Activated T-helper 17 cell treated with anti-CD3 and anti-CD28 coated beads, Interleukin-2, amount 50 U/mL, for 72 hours (primary cell): ENCODE data around the gene SCRN1. TPM values are rescaled to one million over a fixed set of nuclear protein-coding genes. Genes with fewer than 3 reads are reported as not detected.

ENCODE experiments used
- ATAC-seq: fragments of 150-1000 bp; cut with Tn5 transposase; replicated peaks from 2 replicates; pipeline ENCODE4 v1.10.0; 2021; ENCODE audit warnings: mild to moderate bottlenecking, moderate library complexity
- H3K27ac Mint-ChIP-seq: one replicate; pipeline ENCODE4 v1.8.0; 2022; ENCODE audit warnings: mixed read lengths
- H3K27me3 Mint-ChIP-seq: one replicate; pipeline ENCODE4 v1.8.0; 2022; ENCODE audit warnings: mixed read lengths
- H3K36me3 Mint-ChIP-seq: one replicate; pipeline ENCODE4 v1.8.0; 2022; ENCODE audit warnings: low read depth, mild to moderate bottlenecking, mixed read lengths
- H3K4me1 Mint-ChIP-seq: one replicate; pipeline ENCODE4 v1.8.0; 2022; ENCODE audit warnings: mixed read lengths
- H3K4me3 Mint-ChIP-seq: one replicate; pipeline ENCODE4 v1.8.0; 2022; ENCODE audit warnings: mild to moderate bottlenecking, mixed read lengths
- H3K9me3 Mint-ChIP-seq: one replicate; pipeline ENCODE4 v1.8.0; 2022; ENCODE audit warnings: mixed read lengths
- total RNA-seq, 2 donors: library from RNA; stranded (reverse); gene quantifications; one replicate each; pipeline ENCODE4 v1.2.3, GENCODE V29; 2022

SCRN1 gene
- total RNA-seq, 2 donors from 2014 or later, result 5.4 to 7.6 TPM

GRCh38 chr7:29946428-29947186, 43.0 kb downstream of the SCRN1 start:
- Mint-ChIP-seq H3K27me3 (peaks cover 9% of the 10 kb centered on the region), H3K36me3 (no peaks in the 10 kb centered on the region), H3K4me3 (no peak overlapping the region), H3K4me1 (no peaks in the 10 kb centered on the region), H3K27ac (no peak overlapping the region), H3K9me3 (no peaks in the 10 kb centered on the region)
- no peak for ATAC-seq

- Mint-ChIP-seq H3K27ac (no peak overlapping the region), H3K4me3 (no peak overlapping the region), H3K9me3 (no peaks in the 10 kb centered on the region), H3K4me1 (no peaks in the 10 kb centered on the region), H3K36me3 (no peaks in the 10 kb centered on the region), H3K27me3 (peaks cover 7% of the 10 kb centered on the region)
- no peak for ATAC-seq
Measured at GRCh38 chr7:29945259-29945809, 44.3 kb downstream of the SCRN1 start.

- Mint-ChIP-seq H3K36me3 (no peaks in the 10 kb centered on the region), H3K27ac (no peak overlapping the region), H3K27me3 (no peaks in the 10 kb centered on the region), H3K4me3 (no peak overlapping the region), H3K4me1 (no peaks in the 10 kb centered on the region), H3K9me3 (no peaks in the 10 kb centered on the region)
- ATAC-seq, result no peak
Measured at GRCh38 chr7:29940199-29940598, 49.4 kb downstream of the SCRN1 start.

- H3K4me3 Mint-ChIP-seq, result no peak overlapping the region
- ATAC-seq, result no peak
- H3K27ac Mint-ChIP-seq, result no peak overlapping the region
- no peaks in the 10 kb centered on the region for H3K9me3 Mint-ChIP-seq
- H3K27me3 Mint-ChIP-seq, result peaks cover 3% of the 10 kb centered on the region
- H3K4me1 Mint-ChIP-seq, result no peaks in the 10 kb centered on the region
- no peaks in the 10 kb centered on the region for H3K36me3 Mint-ChIP-seq
Measured at GRCh38 chr7:29937132-29937531, 52.5 kb downstream of the SCRN1 start.

- no peak for ATAC-seq
- Mint-ChIP-seq H3K9me3 (no peaks in the 10 kb centered on the region), H3K36me3 (no peaks in the 10 kb centered on the region), H3K27ac (no peak overlapping the region), H3K4me1 (no peaks in the 10 kb centered on the region), H3K4me3 (no peak overlapping the region), H3K27me3 (peaks cover 3% of the 10 kb centered on the region)
Measured at GRCh38 chr7:29935111-29935510, 54.5 kb downstream of the SCRN1 start.

- Mint-ChIP-seq H3K27me3 (peaks cover 8% of the 10 kb centered on the region), H3K27ac (no peak overlapping the region), H3K9me3 (no peaks in the 10 kb centered on the region), H3K4me3 (no peak overlapping the region), H3K36me3 (no peaks in the 10 kb centered on the region), H3K4me1 (no peaks in the 10 kb centered on the region)
- no peak for ATAC-seq
Measured at GRCh38 chr7:29929018-29929807, 60.4 kb downstream of the SCRN1 start.

- ATAC-seq, result no peak
- peaks cover 5% of the 10 kb centered on the region for H3K27me3 Mint-ChIP-seq
- no peaks in the 10 kb centered on the region for H3K4me1 Mint-ChIP-seq
- H3K9me3 Mint-ChIP-seq, result no peaks in the 10 kb centered on the region
- no peak overlapping the region for H3K4me3 Mint-ChIP-seq
- H3K27ac Mint-ChIP-seq, result no peak overlapping the region
- H3K36me3 Mint-ChIP-seq, result no peaks in the 10 kb centered on the region
Measured at GRCh38 chr7:29926741-29927140, 62.9 kb downstream of the SCRN1 start.

GRCh38 chr7:29926216-29926615, 63.4 kb downstream of the SCRN1 start:
- Mint-ChIP-seq H3K9me3 (no peaks in the 10 kb centered on the region), H3K4me3 (no peak overlapping the region), H3K27ac (no peak overlapping the region), H3K4me1 (no peaks in the 10 kb centered on the region), H3K36me3 (no peaks in the 10 kb centered on the region), H3K27me3 (peaks cover 5% of the 10 kb centered on the region)
- ATAC-seq, result no peak

- Mint-ChIP-seq H3K4me3 (no peak overlapping the region), H3K27me3 (peaks cover 5% of the 10 kb centered on the region), H3K36me3 (no peaks in the 10 kb centered on the region), H3K4me1 (no peaks in the 10 kb centered on the region), H3K27ac (no peak overlapping the region), H3K9me3 (no peaks in the 10 kb centered on the region)
- no peak for ATAC-seq
Measured at GRCh38 chr7:29924684-29925083, 64.9 kb downstream of the SCRN1 start.

- Mint-ChIP-seq H3K27ac (no peak overlapping the region), H3K27me3 (peaks cover 5% of the 10 kb centered on the region), H3K4me1 (no peaks in the 10 kb centered on the region), H3K9me3 (no peaks in the 10 kb centered on the region), H3K4me3 (no peak overlapping the region), H3K36me3 (no peaks in the 10 kb centered on the region)
- ATAC-seq, result no peak
Measured at GRCh38 chr7:29924006-29924405, 65.6 kb downstream of the SCRN1 start.

GRCh38 chr7:29922921-29923700, 66.5 kb downstream of the SCRN1 start:
- H3K27ac Mint-ChIP-seq, result no peak overlapping the region
- no peaks in the 10 kb centered on the region for H3K36me3 Mint-ChIP-seq
- no peak for ATAC-seq
- peaks cover 5% of the 10 kb centered on the region for H3K27me3 Mint-ChIP-seq
- no peaks in the 10 kb centered on the region for H3K9me3 Mint-ChIP-seq
- no peak overlapping the region for H3K4me3 Mint-ChIP-seq
- no peaks in the 10 kb centered on the region for H3K4me1 Mint-ChIP-seq

GRCh38 chr7:29921404-29922010, 68.1 kb downstream of the SCRN1 start:
- H3K36me3 Mint-ChIP-seq, result no peaks in the 10 kb centered on the region
- ATAC-seq, result peak; percentile 76
- H3K27me3 Mint-ChIP-seq, result peaks cover 5% of the 10 kb centered on the region
- H3K4me1 Mint-ChIP-seq, result no peaks in the 10 kb centered on the region
- H3K27ac Mint-ChIP-seq, result no peak overlapping the region
- H3K4me3 Mint-ChIP-seq, result no peak overlapping the region
- H3K9me3 Mint-ChIP-seq, result no peaks in the 10 kb centered on the region

GRCh38 chr7:29920491-29920890, 69.1 kb downstream of the SCRN1 start:
- Mint-ChIP-seq H3K9me3 (no peaks in the 10 kb centered on the region), H3K4me1 (no peaks in the 10 kb centered on the region), H3K27me3 (peaks cover 6% of the 10 kb centered on the region), H3K27ac (no peak overlapping the region), H3K4me3 (no peak overlapping the region), H3K36me3 (no peaks in the 10 kb centered on the region)
- no peak for ATAC-seq

- no peak overlapping the region for H3K27ac Mint-ChIP-seq
- ATAC-seq, result no peak
- H3K4me1 Mint-ChIP-seq, result no peaks in the 10 kb centered on the region
- H3K9me3 Mint-ChIP-seq, result no peaks in the 10 kb centered on the region
- no peaks in the 10 kb centered on the region for H3K36me3 Mint-ChIP-seq
- no peak overlapping the region for H3K4me3 Mint-ChIP-seq
- peaks cover 10% of the 10 kb centered on the region for H3K27me3 Mint-ChIP-seq
Measured at GRCh38 chr7:29919790-29920189, 69.8 kb downstream of the SCRN1 start.
